K562 (cell line): Measurements from ENCODE around the gene MYO3B. TPM values are rescaled to one million over a fixed set of nuclear protein-coding genes. Genes with fewer than 3 reads are reported as not detected.

Experiments
- CBX8 ChIP-seq: fragments of 200-600 bp; sonication (generic); IDR thresholded peaks from 2 replicates; pipeline ENCODE4 v1.6.1; 2012; ENCODE audit warnings: borderline replicate concordance, mixed run types, low read depth, mild to moderate bottlenecking, moderate library complexity, mixed read lengths, low read length, control low read depth, inconsistent platforms; ENCODE audit not compliant: poor library complexity, severe bottlenecking; ENCODE audit errors: extremely low read depth
- CSDE1 ChIP-seq, 2 experiments: fragments of 450-650 bp; IDR thresholded peaks; 2 replicates each; pipeline ENCODE4 v1.6.1; 2016; ENCODE audit warnings: mild to moderate bottlenecking in 1 of 2
- EP400 ChIP-seq: fragments of 450-650 bp; IDR thresholded peaks from 2 replicates; pipeline ENCODE4 v1.6.1; 2017; ENCODE audit warnings: antibody characterized with exemption, mild to moderate bottlenecking, moderate library complexity
- FUS ChIP-seq: fragments of 200-400 bp; formaldehyde crosslinking; optimal IDR thresholded peaks from 2 replicates; pipeline ENCODE3; 2017; ENCODE audit warnings: low read depth, low read length
- L3MBTL2 ChIP-seq: fragments of 450-650 bp; IDR thresholded peaks from 2 replicates; pipeline ENCODE4 v1.6.1; 2016; ENCODE audit warnings: mild to moderate bottlenecking, moderate library complexity
- SP1 ChIP-seq: sonication (generic); formaldehyde crosslinking; IDR thresholded peaks from 2 replicates; pipeline ENCODE4 v1.8.1; 2022; ENCODE audit warnings: mild to moderate bottlenecking, missing genetic modification reagents
- TAL1 ChIP-seq: fragments of 450-650 bp; IDR thresholded peaks from 2 replicates; pipeline ENCODE4 v1.6.1; 2016; ENCODE audit warnings: mild to moderate bottlenecking
- U2AF1 ChIP-seq: fragments of 200-400 bp; formaldehyde crosslinking; optimal IDR thresholded peaks from 2 replicates; pipeline ENCODE3; 2017; ENCODE audit warnings: mild to moderate bottlenecking, low read depth, low read length, moderate library complexity
- ZBTB11 ChIP-seq, 3 experiments: fragments of 200-800 bp in 1 of 3; fragments of 250-450 bp in 1 of 3; fragments of 450-650 bp in 1 of 3; sonication (Bioruptor Pico) in 1 of 3; sonication (Bioruptor generic) in 1 of 3; formaldehyde crosslinking in 1 of 3; IDR thresholded peaks; 2 replicates each; pipeline versions ENCODE4 v1.6.1 to v1.8.0; 2016 to 2022; ENCODE audit warnings: mild to moderate bottlenecking in 2 of 3, missing genetic modification characterization in 2 of 3, missing compliant biosample characterization in 1 of 3, moderate library complexity in 1 of 3
- ZNF124 ChIP-seq: sonication (generic); formaldehyde crosslinking; IDR thresholded peaks from 2 replicates; pipeline ENCODE4 v1.8.1; 2022; ENCODE audit warnings: missing genetic modification reagents
- polyA plus RNA-seq, 8 experiments: library from polyadenylated mRNA; depleted of rRNA in 4 of 8; stranded (reverse) in 5 of 8; unstranded in 3 of 8; fragments of >200 nt; fragmentation: Nextera tagmentation in 2 of 8; fragmentation: Illumina TruSeq in 1 of 8; extraction: Ambion mirVana in 2 of 8; extraction: Trizol in 1 of 8; gene quantifications; 2 replicates each; pipeline versions ENCODE4 v1.2.1 to v1.2.3, GENCODE V29; 2011 to 2014; ENCODE audit warnings: inconsistent platforms in 1 of 8, missing spikeins in 1 of 8
- total RNA-seq, 7 experiments: library from RNA; depleted of rRNA in 6 of 7; stranded (reverse); fragments of >200 nt in 6 of 7; fragmentation: Illumina TruSeq in 2 of 7; extraction: Trizol in 2 of 7; gene quantifications; 2 replicates each; pipeline versions ENCODE4 v1.2.1 to v1.2.3, GENCODE V29; 2011 to 2021; ENCODE audit warnings: low replicate concordance in 1 of 7
- TF ChIP-seq, protein P1 (sequence below): sonication (generic); formaldehyde crosslinking; IDR thresholded peaks from 2 replicates; pipeline ENCODE4 v1.8.0; 2022; ENCODE audit warnings: mild to moderate bottlenecking, missing genetic modification reagents
- TF ChIP-seq, protein P2 (sequence below): fragments of 250-450 bp; sonication (Bioruptor Pico); IDR thresholded peaks from 2 replicates; pipeline ENCODE4 v1.9.0; 2021; ENCODE audit warnings: mild to moderate bottlenecking, inconsistent platforms
- TF ChIP-seq, protein P3 (sequence below): fragments of 450-650 bp; IDR thresholded peaks from 2 replicates; pipeline ENCODE4 v1.6.1; 2016; ENCODE audit warnings: mild to moderate bottlenecking

MYO3B gene
- total and polyA plus RNA-seq, 9 of the 15 experiments (the other 6 are each of a cell fraction or from before 2014, with no cell fraction given): 2.7 to 6.5 (median 3.6) TPM

DNA sequence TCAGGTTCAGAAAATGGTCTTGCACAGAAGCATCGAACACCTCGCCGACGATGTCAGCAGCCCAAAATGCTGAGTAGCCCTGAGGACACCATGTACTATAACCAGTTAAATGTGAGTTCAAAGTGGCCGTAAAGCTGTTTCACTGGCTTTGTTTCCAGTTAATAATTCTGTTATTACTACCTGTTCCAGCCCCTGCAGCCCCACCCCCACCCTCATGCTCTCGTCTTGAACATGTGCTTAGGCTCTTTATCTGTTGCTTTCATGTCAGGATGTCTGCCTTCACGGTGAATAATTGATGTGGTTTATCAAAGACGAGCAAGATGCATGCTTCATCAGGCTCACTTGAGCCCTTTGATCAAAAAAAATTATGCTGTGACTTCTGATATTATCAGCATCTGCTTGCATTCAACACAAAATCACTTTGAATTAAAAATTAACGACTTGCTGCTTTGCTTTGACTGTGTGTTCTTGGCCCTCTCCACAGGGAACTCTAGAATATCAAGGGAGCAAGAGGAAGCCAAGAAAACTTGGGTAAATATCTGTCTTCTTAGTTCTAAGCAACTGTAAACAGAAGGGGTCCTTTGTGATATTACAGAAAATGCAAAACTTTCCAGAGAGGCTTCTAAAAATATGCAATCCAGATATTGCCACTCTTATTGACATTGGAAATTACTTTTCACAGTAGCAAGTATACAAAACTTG is 473.8 kb downstream of the MYO3B start (continued):
- TF ChIP-seq, protein P1, sequence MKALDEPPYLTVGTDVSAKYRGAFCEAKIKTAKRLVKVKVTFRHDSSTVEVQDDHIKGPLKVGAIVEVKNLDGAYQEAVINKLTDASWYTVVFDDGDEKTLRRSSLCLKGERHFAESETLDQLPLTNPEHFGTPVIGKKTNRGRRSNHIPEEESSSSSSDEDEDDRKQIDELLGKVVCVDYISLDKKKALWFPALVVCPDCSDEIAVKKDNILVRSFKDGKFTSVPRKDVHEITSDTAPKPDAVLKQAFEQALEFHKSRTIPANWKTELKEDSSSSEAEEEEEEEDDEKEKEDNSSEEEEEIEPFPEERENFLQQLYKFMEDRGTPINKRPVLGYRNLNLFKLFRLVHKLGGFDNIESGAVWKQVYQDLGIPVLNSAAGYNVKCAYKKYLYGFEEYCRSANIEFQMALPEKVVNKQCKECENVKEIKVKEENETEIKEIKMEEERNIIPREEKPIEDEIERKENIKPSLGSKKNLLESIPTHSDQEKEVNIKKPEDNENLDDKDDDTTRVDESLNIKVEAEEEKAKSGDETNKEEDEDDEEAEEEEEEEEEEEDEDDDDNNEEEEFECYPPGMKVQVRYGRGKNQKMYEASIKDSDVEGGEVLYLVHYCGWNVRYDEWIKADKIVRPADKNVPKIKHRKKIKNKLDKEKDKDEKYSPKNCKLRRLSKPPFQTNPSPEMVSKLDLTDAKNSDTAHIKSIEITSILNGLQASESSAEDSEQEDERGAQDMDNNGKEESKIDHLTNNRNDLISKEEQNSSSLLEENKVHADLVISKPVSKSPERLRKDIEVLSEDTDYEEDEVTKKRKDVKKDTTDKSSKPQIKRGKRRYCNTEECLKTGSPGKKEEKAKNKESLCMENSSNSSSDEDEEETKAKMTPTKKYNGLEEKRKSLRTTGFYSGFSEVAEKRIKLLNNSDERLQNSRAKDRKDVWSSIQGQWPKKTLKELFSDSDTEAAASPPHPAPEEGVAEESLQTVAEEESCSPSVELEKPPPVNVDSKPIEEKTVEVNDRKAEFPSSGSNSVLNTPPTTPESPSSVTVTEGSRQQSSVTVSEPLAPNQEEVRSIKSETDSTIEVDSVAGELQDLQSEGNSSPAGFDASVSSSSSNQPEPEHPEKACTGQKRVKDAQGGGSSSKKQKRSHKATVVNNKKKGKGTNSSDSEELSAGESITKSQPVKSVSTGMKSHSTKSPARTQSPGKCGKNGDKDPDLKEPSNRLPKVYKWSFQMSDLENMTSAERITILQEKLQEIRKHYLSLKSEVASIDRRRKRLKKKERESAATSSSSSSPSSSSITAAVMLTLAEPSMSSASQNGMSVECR: no peak
- TF ChIP-seq, protein P2, sequence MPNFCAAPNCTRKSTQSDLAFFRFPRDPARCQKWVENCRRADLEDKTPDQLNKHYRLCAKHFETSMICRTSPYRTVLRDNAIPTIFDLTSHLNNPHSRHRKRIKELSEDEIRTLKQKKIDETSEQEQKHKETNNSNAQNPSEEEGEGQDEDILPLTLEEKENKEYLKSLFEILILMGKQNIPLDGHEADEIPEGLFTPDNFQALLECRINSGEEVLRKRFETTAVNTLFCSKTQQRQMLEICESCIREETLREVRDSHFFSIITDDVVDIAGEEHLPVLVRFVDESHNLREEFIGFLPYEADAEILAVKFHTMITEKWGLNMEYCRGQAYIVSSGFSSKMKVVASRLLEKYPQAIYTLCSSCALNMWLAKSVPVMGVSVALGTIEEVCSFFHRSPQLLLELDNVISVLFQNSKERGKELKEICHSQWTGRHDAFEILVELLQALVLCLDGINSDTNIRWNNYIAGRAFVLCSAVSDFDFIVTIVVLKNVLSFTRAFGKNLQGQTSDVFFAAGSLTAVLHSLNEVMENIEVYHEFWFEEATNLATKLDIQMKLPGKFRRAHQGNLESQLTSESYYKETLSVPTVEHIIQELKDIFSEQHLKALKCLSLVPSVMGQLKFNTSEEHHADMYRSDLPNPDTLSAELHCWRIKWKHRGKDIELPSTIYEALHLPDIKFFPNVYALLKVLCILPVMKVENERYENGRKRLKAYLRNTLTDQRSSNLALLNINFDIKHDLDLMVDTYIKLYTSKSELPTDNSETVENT (CRISPR knock-in tag): no peak
- TF ChIP-seq L3MBTL2 (0 out of 2 replicates have a peak, but pooled peaks have one; percentile 28), U2AF1 (no peak), CBX8 (no peak), ZBTB11 (CRISPR knock-in tag; IDR thresholded peaks at IDR 0.05) (no peak), SP1 (no peak), TAL1 (peak; percentile 32; the same call in 1 of the 2 replicates), CSDE1 (IDR thresholded peaks at IDR 0.05) (no peak), ZNF124 (CRISPR knock-in tag) (no peak), FUS (no peak), EP400 (peak; percentile 27; the same call in 1 of the 2 replicates)
- TF ChIP-seq, protein P3, sequence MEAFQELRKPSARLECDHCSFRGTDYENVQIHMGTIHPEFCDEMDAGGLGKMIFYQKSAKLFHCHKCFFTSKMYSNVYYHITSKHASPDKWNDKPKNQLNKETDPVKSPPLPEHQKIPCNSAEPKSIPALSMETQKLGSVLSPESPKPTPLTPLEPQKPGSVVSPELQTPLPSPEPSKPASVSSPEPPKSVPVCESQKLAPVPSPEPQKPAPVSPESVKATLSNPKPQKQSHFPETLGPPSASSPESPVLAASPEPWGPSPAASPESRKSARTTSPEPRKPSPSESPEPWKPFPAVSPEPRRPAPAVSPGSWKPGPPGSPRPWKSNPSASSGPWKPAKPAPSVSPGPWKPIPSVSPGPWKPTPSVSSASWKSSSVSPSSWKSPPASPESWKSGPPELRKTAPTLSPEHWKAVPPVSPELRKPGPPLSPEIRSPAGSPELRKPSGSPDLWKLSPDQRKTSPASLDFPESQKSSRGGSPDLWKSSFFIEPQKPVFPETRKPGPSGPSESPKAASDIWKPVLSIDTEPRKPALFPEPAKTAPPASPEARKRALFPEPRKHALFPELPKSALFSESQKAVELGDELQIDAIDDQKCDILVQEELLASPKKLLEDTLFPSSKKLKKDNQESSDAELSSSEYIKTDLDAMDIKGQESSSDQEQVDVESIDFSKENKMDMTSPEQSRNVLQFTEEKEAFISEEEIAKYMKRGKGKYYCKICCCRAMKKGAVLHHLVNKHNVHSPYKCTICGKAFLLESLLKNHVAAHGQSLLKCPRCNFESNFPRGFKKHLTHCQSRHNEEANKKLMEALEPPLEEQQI: no peak
